COLO829 (cell line): ENCODE results near the gene RPS19BP1.

Experiments
- DNase-seq: peaks from one replicate; pipeline ENCODE4 v3.0.0; 2012; ENCODE audit warnings: low spot score

Gene RPS19BP1

GRCh38 chr22:39532215-39533073, at the start of gene RPS19BP1:
TSS of gene RPS19BP1 (minus strand) at chr22:39532748. CDS start at chr22:39532738, 10 bp downstream.
- DNase-seq = peak; percentile 100

- no peak for DNase-seq
These were observed 48.8 kb upstream of the RPS19BP1 start for GRCh38 chr22:39581303-39581702.

GRCh38 chr22:39580795-39581194, 48.2 kb upstream of the RPS19BP1 start:
- no peak for DNase-seq

- DNase-seq = no peak
These were observed 47.5 kb upstream of the RPS19BP1 start for GRCh38 chr22:39580006-39580441.

GRCh38 chr22:39577900-39578299, 45.4 kb upstream of the RPS19BP1 start:
- no peak for DNase-seq

- no peak for DNase-seq
These were observed 44.8 kb upstream of the RPS19BP1 start for GRCh38 chr22:39577366-39577765.

GRCh38 chr22:39576027-39576426, 43.5 kb upstream of the RPS19BP1 start:
- DNase-seq = no peak

- no peak for DNase-seq
These were observed 42.9 kb upstream of the RPS19BP1 start for GRCh38 chr22:39575552-39575825.

- peak; percentile 50 for DNase-seq
These were observed 42.4 kb upstream of the RPS19BP1 start for GRCh38 chr22:39574779-39575551.

- no peak for DNase-seq
These were observed 39.0 kb upstream of the RPS19BP1 start for GRCh38 chr22:39571538-39571937.

GRCh38 chr22:39570665-39571064, 38.1 kb upstream of the RPS19BP1 start, which contains the start of gene CACNA1I:
TSS of gene CACNA1I (plus strand) at chr22:39570753. CDS start at chr22:39570753, 0 bp downstream.
- no peak for DNase-seq

GRCh38 chr22:39570226-39570625, 37.7 kb upstream of the RPS19BP1 start:
- DNase-seq = no peak

GRCh38 chr22:39569066-39569465, 36.5 kb upstream of the RPS19BP1 start:
- DNase-seq = no peak

GRCh38 chr22:39568278-39568981, 35.9 kb upstream of the RPS19BP1 start:
- no peak for DNase-seq

- no peak for DNase-seq
These were observed 34.8 kb upstream of the RPS19BP1 start for GRCh38 chr22:39567135-39567946.

- DNase-seq = no peak
These were observed 32.9 kb upstream of the RPS19BP1 start for GRCh38 chr22:39565414-39565944.

- DNase-seq = no peak
These were observed 31.3 kb upstream of the RPS19BP1 start for GRCh38 chr22:39563571-39564428.

- no peak for DNase-seq
These were observed 30.4 kb upstream of the RPS19BP1 start for GRCh38 chr22:39562839-39563489.

- no peak for DNase-seq
These were observed 27.6 kb upstream of the RPS19BP1 start for GRCh38 chr22:39560127-39560526.
